Myometrial cell (primary cell): ENCODE data around the gene XPO1. TPM values are rescaled to one million over a fixed set of nuclear protein-coding genes. Genes with fewer than 3 reads are reported as not detected.

Experiments
- total RNA-seq: library from RNA; depleted of rRNA; stranded (reverse); fragments of >200 nt; gene quantifications from 2 replicates; pipeline ENCODE4 v1.2.3, GENCODE V29; 2015

XPO1 gene
- total RNA-seq = 71.5 and 105 TPM in 2 replicates

GRCh38 chr2:61538200-61538919 is at the start of gene XPO1:
Gene XPO1, minus strand, starts transcription at chr2:61538356. Its CDS starts 4,459 bp downstream, at chr2:61533897.

GRCh38 chr2:61470965-61471904 is 66.9 kb downstream of the XPO1 start, which contains the start of gene USP34:
Gene USP34, minus strand, starts transcription at chr2:61471087. Its CDS starts 395 bp downstream, at chr2:61470692.

Other genes starting within 250 kb of the XPO1 start
- 49.3 and 67.3 TPM in 2 replicates for gene USP34, start 67.3 kb downstream of the XPO1 start, total RNA-seq